GM06990 (cell line): ENCODE data around the gene MLXIP.

Experiments
- DNase-seq: peaks from one replicate; pipeline ENCODE4 v3.0.0-alpha.2; 2011; ENCODE audit not compliant: insufficient read length; ENCODE audit errors: extremely low read depth
- H3K27me3 ChIP-seq: replicated peaks from 2 replicates; pipeline ENCODE4 v1.6.0; 2011; ENCODE audit warnings: low read length; ENCODE audit not compliant: control insufficient read depth, insufficient read depth
- H3K36me3 ChIP-seq: 2 replicates; pipeline ENCODE4 v1.5.1; 2011; ENCODE audit warnings: low read length; ENCODE audit not compliant: control insufficient read depth, insufficient read depth
- H3K4me3 ChIP-seq: replicated peaks from 2 replicates; pipeline ENCODE4 v1.5.1; 2011; ENCODE audit warnings: low read depth, mild to moderate bottlenecking, control low read depth, low read length
- CTCF ChIP-seq: IDR thresholded peaks from 2 replicates; pipeline ENCODE4 v1.5.1; 2011; ENCODE audit warnings: low read length, control low read depth, mild to moderate bottlenecking, inconsistent platforms; ENCODE audit not compliant: insufficient read depth, poor library complexity, severe bottlenecking

MLXIP gene

GRCh38 chr12:122182887-122183587, 104.5 kb downstream of the MLXIP start, which contains the start of gene LRRC43:
Gene LRRC43 (plus strand): TSS chr12:122183123. CDS start chr12:122183145, 22 bp downstream.
- H3K27me3 ChIP-seq, result no peaks in the 10 kb centered on the region; the same call in none of the 2 replicates
- H3K4me3 ChIP-seq, result peak within 1 kb of the TSS; percentile 51
- TF ChIP-seq CTCF, result no peak
- peak; percentile 49 for DNase-seq
- no peaks in the 10 kb centered on the region for H3K36me3 ChIP-seq

GRCh38 chr12:122183588-122183940, 105.0 kb downstream of the MLXIP start:
- no peak for DNase-seq
- no peaks in the 10 kb centered on the region for H3K36me3 ChIP-seq
- TF ChIP-seq CTCF, result no peak
- no peak overlapping the region; the same call in 1 of the 2 replicates for H3K4me3 ChIP-seq
- no peaks in the 10 kb centered on the region; the same call in none of the 2 replicates for H3K27me3 ChIP-seq

GRCh38 chr12:122184517-122184916, 106.0 kb downstream of the MLXIP start:
- Histone ChIP-seq H3K4me3 (no peak overlapping the region), H3K27me3 (no peaks in the 10 kb centered on the region; the same call in none of the 2 replicates), H3K36me3 (no peaks in the 10 kb centered on the region)
- TF ChIP-seq CTCF, result no peak
- peak; percentile 32 for DNase-seq

- DNase-seq, result no peak
- Histone ChIP-seq H3K36me3 (no peaks in the 10 kb centered on the region), H3K4me3 (no peak overlapping the region), H3K27me3 (no peaks in the 10 kb centered on the region; the same call in none of the 2 replicates)
- no peak for TF ChIP-seq CTCF
These were observed 106.5 kb downstream of the MLXIP start for GRCh38 chr12:122185079-122185478.

GRCh38 chr12:122185494-122186082, 107.0 kb downstream of the MLXIP start:
- H3K27me3 ChIP-seq, result no peaks in the 10 kb centered on the region; the same call in 1 of the 2 replicates
- no peak for TF ChIP-seq CTCF
- no peaks in the 10 kb centered on the region for H3K36me3 ChIP-seq
- no peak for DNase-seq
- no peak overlapping the region for H3K4me3 ChIP-seq
